SK-N-DZ (cell line): Measurements from ENCODE around the gene SOHLH2. TPM values are rescaled to one million over a fixed set of nuclear protein-coding genes. Genes with fewer than 3 reads are reported as not detected.
A peak's percentile ranks its signal among the peaks of the same experiment; 100 is the strongest.

ENCODE experiments used
- DNase-seq: peaks from one replicate; pipeline ENCODE4 v3.0.0-alpha.2; 2015; ENCODE audit warnings: low spot score
- polyA plus RNA-seq, 2 experiments: library from polyadenylated mRNA; depleted of rRNA; stranded (reverse); fragments of >200 nt; gene quantifications; 2 replicates each; pipeline ENCODE4 v1.2.3, GENCODE V29; 2014

Gene SOHLH2, protein sequence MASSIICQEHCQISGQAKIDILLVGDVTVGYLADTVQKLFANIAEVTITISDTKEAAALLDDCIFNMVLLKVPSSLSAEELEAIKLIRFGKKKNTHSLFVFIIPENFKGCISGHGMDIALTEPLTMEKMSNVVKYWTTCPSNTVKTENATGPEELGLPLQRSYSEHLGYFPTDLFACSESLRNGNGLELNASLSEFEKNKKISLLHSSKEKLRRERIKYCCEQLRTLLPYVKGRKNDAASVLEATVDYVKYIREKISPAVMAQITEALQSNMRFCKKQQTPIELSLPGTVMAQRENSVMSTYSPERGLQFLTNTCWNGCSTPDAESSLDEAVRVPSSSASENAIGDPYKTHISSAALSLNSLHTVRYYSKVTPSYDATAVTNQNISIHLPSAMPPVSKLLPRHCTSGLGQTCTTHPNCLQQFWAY
- polyA plus RNA-seq (2014; cell fraction: cytosol; rRNA removed), result 0.06 TPM in 1 of 2 replicates, not detected in the other
- polyA plus RNA-seq (2014; cell fraction: nucleus; rRNA removed), result 0.57 and 0.65 TPM in 2 replicates

DNA sequence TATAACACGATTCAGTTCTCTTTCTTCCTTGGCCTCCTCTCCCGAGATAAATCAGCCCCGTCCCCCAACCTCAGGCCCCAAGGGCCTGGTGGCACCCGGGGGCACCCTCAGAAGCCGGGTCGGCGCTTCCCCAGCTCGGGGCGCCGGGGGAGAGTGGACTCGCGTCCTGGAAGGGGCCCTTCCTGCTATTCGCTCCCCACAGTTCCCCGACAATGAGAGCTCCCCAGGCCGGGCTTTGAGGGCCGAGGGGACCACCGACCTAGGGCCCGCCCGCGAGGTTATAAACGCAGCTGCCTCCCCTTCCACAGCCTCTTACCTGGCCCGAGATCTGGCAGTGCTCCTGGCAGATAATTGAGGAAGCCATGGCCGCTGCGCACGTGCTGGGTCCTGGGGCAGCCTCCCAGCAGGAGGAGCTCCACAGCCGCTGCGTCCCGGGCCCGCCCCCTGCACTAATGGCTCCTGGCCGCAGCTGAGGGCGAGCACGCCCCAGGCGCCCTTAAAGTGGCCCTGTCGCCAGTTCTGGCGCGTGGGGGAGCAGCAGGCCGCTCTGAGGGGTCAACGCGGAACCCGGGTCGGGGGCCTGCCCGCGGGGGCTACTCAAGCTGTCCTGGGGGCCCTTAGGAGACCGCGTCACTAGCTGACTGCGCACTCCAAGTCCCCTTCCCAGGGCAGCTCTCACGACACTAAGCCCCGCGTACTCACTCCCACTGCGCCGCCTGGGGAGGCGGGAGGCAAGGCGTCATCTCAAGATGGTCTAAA lies at the start of gene SOHLH2:
Gene SOHLH2, minus strand, starts transcription at position 394 of the 759 bp plus-strand sequence. Its CDS starts 30 bp downstream, at position 364.
- no peak for DNase-seq

DNA sequence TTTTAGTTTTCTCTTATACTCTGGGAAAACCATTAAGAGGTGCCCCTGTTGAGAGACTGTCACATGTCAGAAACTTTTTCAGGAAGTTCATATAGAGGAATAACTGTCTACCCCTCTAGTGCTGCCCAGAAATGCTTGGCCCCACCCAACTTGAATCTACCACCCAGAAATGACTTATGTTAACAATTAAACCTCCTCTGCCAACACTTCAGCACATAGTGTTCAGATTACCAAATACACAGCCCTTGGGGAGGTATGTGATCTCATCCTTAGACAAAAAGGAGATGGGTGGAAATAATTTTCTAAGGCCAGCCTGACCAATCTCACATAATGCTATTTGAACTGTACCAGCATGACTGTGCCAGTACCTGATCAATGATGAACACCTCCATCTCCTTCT lies 47.6 kb upstream of the SOHLH2 start:
- no peak for DNase-seq

DNA sequence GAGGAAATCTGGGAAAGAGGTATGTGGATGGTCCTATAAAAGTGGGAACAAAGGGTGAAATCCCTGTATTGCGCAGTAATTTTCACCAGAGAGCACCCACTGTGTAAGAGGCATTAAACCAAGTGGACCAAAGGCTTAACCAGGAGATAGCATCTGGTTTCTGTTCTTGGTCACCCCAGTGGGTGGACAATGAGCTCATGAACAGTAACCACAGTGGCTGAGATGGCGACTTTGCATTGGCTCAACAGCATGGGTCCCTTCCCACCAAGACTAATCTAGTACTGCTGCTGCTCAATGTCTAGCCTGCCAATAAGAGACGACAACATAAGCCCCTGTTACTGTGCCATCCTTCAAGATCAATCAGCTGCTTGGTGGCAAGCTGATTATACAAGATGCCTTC lies 46.7 kb upstream of the SOHLH2 start:
- no peak for DNase-seq

DNA sequence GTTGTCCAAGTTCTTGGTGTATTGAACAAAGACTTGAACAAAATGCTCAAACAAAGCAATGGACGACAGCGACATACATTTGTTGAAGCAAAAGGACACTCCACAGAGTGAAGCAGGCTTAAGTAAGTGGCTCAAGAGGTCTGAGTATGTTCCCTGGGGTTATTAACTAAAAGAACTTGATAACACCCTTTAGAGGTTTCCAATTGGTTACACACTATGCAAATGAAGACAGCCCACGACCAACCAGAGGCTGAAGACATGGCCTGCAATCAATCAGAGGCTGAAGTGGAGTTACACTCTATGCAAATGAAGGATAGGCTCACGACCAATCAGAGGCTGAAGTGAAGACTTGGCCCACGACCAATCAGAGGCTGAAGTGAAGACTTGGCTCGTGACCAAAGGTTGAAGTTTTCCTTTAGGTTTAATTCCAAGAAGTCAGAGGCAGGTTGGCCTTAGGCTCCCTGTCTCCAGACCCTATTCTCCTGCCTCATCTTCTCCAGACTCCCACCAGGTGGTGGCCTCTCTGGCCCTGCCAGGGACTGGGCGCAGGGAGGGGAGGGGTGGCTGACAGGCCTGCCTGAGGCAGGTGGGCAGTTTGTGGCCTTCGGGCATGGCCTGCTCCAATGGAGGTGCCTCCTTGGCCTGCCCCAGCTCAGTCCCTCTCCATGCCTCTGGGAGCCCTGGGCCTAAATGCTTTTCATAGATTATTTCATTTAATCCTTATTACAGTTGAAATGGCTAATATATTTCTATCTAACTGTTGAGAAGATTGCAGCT lies 45.2 kb upstream of the SOHLH2 start:
- DNase-seq, result no peak

DNA sequence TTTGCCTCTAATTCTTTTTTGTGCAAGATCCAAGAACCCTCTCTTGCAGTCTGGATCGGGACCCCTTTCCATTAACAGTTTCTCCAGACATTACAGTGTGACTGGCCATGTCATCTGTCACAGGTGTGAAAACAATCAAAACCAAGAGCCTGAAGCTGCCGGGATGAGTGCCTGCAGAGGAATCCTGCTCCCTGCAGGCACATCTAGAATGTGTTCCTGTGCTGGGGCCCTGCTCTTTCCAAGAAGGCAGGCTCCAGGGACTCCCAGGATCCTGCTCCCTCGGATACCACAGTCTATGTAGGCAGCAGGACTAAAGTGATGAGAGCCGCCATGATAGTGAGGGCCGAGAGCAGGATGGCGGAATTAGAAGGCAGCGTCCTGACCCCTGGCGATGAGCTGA lies 44.5 kb upstream of the SOHLH2 start:
- DNase-seq, result no peak

DNA sequence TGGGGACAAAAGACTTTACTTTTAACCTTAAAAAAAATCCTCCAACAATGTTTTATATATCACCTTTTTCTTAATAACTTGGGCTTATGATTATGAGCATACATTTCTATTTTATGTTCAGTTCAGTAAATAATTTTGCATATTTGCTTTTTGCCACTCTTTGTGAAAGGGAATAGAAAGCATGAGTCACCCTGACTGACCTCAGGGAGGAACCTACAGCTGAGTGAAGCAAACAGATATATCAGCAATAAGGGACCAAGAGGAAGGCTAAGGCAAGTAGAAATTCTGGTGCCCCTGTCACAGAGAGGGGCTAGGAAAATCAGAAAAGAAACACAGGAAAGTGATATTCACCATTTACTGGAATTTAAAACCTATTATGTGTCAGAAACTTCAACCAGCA lies 37.2 kb upstream of the SOHLH2 start:
- DNase-seq, result no peak

DNA sequence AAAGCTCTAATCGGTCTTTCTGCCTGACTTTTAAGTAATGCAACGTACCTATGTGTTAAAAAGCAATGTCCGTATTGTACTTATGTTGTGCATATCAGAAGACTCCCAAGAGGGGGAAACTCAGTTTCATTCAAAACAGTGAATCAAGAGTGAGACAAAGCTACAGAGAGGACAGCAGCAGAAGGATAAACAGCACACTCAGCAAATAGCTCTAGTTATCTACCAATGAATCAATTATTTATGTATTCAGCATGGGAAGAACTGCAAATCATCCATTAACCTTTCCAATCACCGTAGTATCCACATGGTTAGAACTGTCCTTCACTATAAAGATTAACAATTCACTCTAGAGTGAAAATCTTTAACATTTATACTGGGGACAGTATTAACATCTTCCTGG lies 36.7 kb upstream of the SOHLH2 start:
- DNase-seq, result no peak

DNA sequence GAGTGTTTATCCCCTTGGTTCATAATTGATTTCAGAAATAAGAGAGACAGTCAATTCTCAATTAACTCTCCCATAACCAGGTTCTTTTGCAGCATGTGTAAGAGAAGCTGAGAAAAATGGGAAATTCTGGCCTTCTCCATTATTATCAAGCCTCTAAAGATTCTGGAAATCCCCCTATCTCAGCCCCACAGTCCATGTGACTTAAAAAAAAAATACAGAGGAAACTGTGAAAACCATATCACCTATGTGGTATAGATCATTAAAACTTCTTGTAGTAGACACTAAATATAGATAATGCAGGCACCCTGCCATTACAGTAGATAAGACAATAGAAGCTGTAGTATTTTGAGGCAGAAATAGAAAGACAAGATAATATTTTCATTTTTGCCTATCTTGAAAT lies 34.3 kb upstream of the SOHLH2 start:
- DNase-seq, result no peak

DNA sequence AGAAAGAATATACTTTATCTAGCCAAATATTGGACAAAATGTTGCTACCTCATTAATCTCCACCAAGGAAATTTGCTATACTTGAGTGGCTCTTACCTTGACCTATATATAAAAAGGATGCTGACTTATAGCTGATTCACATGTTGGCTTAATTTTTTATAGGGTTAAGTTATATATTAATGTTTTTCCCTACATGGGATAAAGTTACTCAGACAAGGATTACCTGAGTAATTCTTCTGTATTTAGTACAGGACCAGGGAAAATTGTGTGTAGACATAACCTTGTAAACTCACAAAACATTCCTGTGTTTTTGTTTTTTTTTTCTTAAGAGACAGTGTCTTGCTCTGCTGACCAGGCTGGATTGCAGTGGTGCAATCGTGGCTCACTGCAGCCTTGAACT lies 30.6 kb upstream of the SOHLH2 start:
- no peak for DNase-seq

DNA sequence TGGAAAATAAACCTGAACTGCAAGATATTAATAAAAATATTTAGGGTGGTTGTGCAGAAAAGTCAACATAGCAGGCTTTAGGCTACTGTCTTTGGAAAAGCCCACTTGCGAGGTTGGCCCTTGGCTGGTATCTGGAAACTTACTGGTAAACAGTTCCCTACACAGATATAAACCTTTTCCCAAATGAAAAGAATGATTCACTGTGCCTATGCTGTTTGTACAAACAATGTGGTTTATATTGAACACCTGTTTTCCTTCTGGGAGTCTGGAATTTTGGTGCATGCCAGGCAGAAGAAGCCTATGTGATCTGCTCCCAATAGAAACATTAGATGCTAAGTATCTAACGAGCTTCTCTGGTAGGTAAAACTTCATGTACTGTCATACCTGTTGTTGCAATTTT lies 29.7 kb upstream of the SOHLH2 start:
- no peak for DNase-seq

DNA sequence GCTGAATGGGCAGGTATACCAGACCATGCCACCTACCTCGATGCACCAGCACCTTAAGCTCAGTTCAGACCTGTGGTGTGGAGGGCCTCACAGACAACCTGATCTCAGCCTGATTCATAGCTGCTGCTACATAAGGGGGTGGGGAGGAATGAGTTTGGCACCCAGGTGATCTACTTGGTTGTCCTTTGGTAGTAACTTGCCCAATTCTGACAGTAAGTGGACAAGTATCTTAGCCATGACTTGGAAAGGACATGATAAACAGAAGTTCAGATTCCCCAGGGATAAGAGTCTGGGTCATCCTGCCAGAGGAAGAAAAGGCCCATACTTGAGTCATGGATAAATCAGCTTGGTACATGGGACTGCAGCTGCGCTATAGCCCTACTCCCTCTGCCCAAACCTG lies 28.4 kb upstream of the SOHLH2 start:
- no peak for DNase-seq

DNA sequence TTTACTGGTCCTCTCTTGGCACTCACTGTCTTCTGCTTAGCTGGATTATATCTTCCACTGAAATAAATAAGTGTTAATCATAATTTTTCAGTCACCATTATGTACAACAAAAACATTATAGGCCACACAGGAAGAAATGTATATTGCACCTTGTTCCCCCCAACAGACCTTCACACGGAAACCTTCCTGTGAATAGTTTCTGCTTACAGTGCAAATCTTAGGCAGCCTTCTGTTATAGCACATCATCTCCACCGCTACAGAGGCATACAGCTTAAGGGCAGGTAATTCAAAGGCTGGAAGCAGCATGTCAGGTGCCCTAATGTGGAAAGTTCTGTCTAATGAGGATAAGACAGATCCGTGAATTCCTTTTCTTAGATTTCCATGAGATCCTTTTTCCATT lies 16.9 kb upstream of the SOHLH2 start:
- DNase-seq, result no peak

DNA sequence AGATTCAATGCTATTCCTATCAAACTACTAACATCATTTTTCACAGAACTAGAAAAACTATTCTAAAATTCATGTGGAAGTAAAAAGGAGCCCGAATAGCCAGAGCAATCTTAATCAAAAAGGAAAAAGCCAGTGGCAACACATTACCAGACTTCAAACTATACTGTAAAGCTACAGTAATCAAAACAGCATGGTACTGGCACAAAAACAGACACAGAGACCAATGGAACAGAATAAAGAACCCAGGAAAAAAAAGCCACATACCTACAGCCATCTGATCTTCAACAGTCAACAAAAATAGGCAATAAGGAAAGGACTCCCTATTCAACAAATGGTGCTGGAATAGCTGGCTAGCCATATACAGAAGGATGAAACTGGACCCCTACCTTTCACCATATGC lies 10.4 kb upstream of the SOHLH2 start:
- DNase-seq, result no peak

DNA sequence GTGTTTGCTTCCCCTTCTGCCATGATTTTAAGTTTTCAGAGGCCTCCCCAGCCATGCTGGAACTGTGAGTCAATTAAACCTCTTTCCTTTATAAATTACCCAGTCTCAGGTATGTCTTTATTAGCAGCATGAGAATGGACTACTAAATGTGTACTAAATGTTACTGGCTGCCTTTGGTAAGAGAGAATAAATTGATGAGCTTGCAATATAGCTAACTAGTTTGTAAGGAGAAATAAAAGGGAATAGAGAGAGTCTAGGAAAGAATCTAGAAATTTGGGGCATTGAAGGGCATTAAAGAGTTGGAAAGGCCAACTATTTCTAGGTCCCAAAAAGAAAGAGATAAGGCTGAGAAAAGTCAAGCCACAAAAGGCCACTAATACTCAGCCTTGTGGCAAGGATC lies 5.5 kb upstream of the SOHLH2 start:
- no peak for DNase-seq

DNA sequence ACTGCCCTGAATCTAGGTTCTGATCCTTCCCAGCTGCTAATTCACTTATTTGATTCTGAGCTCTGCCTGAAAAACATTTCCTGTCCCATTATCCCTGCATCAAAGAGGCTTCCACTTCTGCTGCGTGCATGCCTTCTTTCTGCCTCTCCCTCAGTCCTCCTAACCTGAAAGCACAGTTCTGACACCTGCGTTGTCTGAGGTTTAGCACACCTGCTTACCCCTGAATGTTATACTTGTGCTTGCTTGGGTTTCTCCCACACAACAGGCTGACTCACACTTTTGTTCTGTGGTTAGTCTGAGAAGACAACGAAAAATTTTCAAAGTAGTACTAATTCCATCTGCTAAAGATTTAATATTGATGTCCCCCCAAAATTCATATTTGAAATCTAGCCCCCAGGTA lies 3.1 kb upstream of the SOHLH2 start:
- DNase-seq, result no peak

DNA sequence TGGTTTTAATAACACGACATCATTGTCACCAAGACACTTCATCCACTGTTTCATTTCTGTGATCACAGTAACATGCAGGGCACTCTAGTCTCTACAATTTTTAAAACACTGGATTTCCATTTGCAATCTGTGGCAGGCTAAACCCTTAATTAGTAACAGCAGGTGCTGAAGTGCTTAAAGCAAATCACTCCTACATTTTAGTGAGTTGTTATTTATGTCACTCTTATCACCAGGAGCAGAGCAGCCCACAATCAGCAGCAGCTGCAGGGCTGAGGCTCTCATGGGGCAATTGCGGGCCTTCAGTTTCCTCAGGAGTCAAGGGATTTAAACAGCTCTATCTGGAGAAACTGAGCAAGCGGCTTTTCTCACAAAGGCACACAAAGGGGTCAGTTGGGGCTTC lies 1.6 kb downstream of the SOHLH2 start:
- DNase-seq, result peak; percentile 11

DNA sequence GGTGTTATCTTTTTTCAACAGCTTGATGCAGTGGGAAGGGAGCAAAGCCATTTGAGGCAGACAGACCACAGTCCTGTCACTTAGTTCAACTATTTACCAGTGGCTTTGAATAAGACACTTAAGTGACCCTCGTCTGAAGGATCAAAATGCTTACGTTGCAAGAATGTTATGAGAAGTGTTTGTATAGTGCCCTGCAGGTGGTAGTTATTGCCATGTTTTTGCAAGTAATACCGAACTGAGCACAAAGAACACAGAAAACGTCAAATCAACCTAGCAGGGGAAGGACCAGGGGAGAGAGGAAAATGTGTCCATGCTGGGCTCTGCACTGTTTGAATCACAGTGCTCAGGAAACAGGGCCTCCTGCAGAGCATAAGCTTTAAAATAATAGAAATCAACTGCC lies 2.8 kb downstream of the SOHLH2 start:
- no peak for DNase-seq

DNA sequence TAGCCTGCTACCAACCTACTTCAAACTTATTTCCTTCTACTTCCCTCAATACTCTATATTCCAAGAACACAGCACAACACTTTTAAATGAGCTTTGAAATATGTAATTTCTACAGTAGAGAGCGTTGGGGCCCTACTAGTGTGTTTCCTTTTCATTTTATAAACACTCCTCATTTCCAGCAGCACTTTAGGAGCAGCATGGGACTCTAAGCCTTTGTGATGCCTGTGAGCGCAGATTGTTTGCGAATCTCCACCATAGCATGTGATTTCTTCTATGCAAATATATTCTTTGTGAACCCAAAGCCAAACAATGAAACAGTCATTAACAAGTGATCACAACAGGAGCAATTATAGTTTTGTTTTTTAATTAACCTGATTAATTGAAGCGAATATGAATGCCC lies 3.6 kb downstream of the SOHLH2 start:
- DNase-seq, result no peak

DNA sequence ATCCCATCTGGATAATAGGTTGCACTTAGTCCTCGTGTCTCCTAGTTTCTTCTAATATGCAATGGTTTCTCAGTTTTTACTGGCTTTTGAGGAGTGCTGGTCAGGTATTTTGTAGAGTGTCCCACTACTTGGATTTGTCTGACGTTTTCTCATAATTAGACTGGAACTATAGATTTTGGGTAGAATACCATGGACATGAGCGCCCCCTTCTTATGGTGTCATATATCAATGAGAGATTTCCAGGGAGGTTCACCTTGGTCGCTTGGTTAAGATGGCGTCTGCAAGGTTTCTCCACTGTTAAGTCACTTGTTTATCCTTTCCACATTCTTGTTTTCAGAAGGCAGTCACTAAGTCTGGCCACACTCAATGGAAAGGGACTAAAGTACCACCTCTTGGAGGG lies 6.7 kb downstream of the SOHLH2 start:
- DNase-seq, result no peak

DNA sequence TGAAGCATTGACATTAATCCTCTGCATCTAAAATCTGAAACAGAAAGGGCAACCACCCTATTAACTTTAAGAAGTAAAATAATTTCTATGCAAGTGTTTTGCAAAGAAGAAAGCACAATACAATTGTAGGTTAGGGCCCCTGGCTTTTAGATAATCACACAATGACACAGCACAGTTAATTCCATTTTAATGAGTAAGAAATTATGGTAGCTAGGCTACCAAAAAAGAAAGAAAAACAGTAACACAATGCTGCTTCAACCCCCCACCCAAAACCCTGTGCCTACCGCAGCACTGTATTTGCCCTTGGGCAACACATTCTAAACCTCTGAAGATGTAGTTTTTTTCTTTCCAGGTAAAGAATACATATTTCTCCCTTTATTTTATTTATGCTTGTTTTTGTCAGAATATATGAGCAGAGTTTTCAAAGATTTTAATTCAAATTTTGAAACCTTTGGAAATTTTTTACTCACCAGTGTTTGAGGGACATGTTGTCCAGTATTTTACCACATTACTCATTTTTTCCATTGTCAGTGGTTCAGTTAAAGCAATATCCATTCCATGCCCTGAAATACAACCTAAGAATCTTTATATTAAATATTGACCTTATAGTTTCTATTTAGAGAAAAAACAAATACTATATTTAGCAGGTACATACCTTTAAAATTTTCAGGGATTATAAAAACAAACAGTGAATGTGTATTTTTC lies 21.1 kb downstream of the SOHLH2 start:
- DNase-seq, result no peak

DNA sequence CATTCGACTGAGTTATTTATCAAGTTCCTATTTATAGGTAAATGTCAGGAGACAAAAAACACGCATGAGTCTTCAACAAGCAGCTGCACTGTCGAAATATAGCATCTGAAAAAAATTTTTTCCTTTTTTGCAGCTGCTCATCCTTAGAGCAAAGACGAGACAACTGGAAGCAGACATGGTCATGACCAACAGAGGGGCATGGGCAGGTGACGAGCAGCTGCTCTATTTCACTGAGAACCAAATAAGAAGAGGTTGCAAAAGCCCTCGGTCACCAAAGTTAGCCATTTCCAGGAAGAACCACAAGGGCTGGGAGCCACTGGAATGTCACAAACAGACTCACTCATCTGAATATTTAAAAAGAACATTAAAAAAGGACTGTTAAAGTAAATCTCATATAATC lies 22.2 kb downstream of the SOHLH2 start:
- peak; percentile 60 for DNase-seq
